ENCODE data around the gene STAMBP. TPM values are rescaled to one million over a fixed set of nuclear protein-coding genes. Genes with fewer than 3 reads are reported as not detected.

The STAMBP gene
- polyA plus RNA-seq, 1 experiment, result 48.4 TPM

GRCh38 chr2:73822276-73822675 lies 6.5 kb upstream of the STAMBP start:
- POLR2A ChIA-PET, result no interaction called here
- TF ChIP-seq CTCF (IDR thresholded peaks at IDR 0.05; ENCODE audit: insufficient read depth, low read depth, low read length), result no peak

GRCh38 chr2:73822991-73823390 lies 5.8 kb upstream of the STAMBP start:
- ChIA-PET POLR2A (no interaction called here), CTCF (interaction anchor here (1.0 to 9.0 kb wide), 12 partner anchors 11 to 518 kb away, joined by 3 to 75 read pairs (median 10); partner anchors contain the start of gene BOLA3)
- no peak for TF ChIP-seq CTCF (IDR thresholded peaks at IDR 0.05; ENCODE audit: insufficient read depth, low read depth, low read length)
- Histone ChIP-seq H3K36me3 (ENCODE audit: control insufficient read depth, insufficient read depth, low read length) (no peaks in the 10 kb centered on the region), H3K27me3 (ENCODE audit: control insufficient read depth, insufficient read depth, low read length) (peaks cover 3% of the 10 kb centered on the region), H3K4me3 (ENCODE audit: low read depth, low read length) (no peak overlapping the region)
- DNase-seq (ENCODE audit: low read depth), result no peak

More at GRCh38 chr2:73822276-73822675, 6.5 kb upstream of the STAMBP start:
- no peak overlapping the region for H3K4me3 ChIP-seq (ENCODE audit: low read depth, low read length)
- peaks cover 3% of the 10 kb centered on the region for H3K27me3 ChIP-seq (ENCODE audit: control insufficient read depth, insufficient read depth, low read length)
- no peaks in the 10 kb centered on the region for H3K36me3 ChIP-seq (ENCODE audit: control insufficient read depth, insufficient read depth, low read length)
- CTCF ChIA-PET, result interaction anchor here (0.7 to 9.0 kb wide), 7 partner anchors 22 to 569 kb away, joined by 3 to 75 read pairs (median 7); partner anchors contain the start of gene BOLA3
- no peak for DNase-seq (ENCODE audit: low read depth)

DNA sequence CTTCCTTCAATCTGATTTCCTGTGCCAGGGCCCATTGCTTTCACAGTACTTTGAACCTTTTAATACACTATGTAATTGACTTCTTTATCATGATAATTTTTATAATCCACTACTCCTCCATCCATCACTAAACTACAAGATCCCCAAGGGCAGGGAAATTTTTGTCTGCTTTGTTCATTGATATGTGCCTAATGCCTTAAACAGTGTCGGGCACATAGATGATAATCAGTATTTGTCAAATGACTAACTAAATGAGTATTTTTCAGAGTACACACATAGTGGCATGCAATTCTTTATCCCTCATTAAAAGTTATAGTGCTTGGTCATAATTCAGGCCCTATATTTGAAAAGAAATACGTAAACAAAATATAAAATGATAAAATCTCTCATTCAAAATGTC lies 5.3 kb upstream of the STAMBP start:
- Histone ChIP-seq H3K27me3 (ENCODE audit: control insufficient read depth, insufficient read depth, low read length) (peaks cover 3% of the 10 kb centered on the region), H3K4me3 (ENCODE audit: low read depth, low read length) (no peak overlapping the region), H3K36me3 (ENCODE audit: control insufficient read depth, insufficient read depth, low read length) (no peaks in the 10 kb centered on the region)
- ChIA-PET CTCF (interaction anchor here (0.8 to 9.0 kb wide), 34 partner anchors 8 to 590 kb away, joined by 3 to 75 read pairs (median 5); partner anchors contain the start of gene BOLA3), POLR2A (no interaction called here)
- no peak for DNase-seq (ENCODE audit: low read depth)
- no peak for TF ChIP-seq CTCF (IDR thresholded peaks at IDR 0.05; ENCODE audit: insufficient read depth, low read depth, low read length)

GRCh38 chr2:73823916-73824523 lies 4.7 kb upstream of the STAMBP start:
- POLR2A ChIA-PET, result no interaction called here
- Histone ChIP-seq H3K4me3 (ENCODE audit: low read depth, low read length) (no peak overlapping the region), H3K27me3 (ENCODE audit: control insufficient read depth, insufficient read depth, low read length) (peaks cover 3% of the 10 kb centered on the region), H3K36me3 (ENCODE audit: control insufficient read depth, insufficient read depth, low read length) (no peaks in the 10 kb centered on the region)
- CTCF ChIA-PET, result interaction anchor here (0.6 to 9.0 kb wide), 45 partner anchors 8 to 590 kb away, joined by 3 to 75 read pairs (median 4); partner anchors contain the start of gene BOLA3
- DNase-seq (ENCODE audit: low read depth), result peak; percentile 41
- TF ChIP-seq CTCF (IDR thresholded peaks at IDR 0.05; ENCODE audit: insufficient read depth, low read depth, low read length), result peak; percentile 80

DNA sequence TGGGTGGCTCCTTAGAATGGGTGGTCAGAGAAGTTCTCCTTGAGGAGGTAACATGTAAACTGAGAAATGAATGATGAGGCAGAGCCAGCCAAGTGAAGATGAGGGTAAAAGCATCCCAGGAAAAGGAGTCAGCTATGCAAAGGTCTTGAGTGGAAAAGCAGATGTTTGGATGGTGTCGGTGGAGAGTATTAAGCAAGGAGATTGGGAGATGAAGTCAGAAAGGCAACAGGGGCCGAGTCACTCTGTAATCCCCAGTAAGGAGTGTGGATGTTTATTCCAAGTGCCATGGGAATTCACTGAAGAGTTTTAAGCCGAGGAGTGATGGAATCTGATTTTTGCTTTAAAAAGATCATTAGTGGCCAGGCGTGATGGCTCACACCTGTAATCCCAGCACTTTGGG lies 3.4 kb upstream of the STAMBP start:
- Histone ChIP-seq H3K4me3 (ENCODE audit: low read depth, low read length) (no peak overlapping the region), H3K36me3 (ENCODE audit: control insufficient read depth, insufficient read depth, low read length) (no peaks in the 10 kb centered on the region), H3K27me3 (ENCODE audit: control insufficient read depth, insufficient read depth, low read length) (peaks cover 3% of the 10 kb centered on the region)
- CTCF ChIA-PET, result interaction anchor here (1.6 to 9.0 kb wide), 5 partner anchors 14 to 510 kb away, joined by 4 to 75 read pairs (median 15); partner anchors contain the start of gene BOLA3
- POLR2A ChIA-PET, result no interaction called here
- TF ChIP-seq CTCF (IDR thresholded peaks at IDR 0.05; ENCODE audit: insufficient read depth, low read depth, low read length), result no peak
- DNase-seq (ENCODE audit: low read depth), result no peak
